NCI-H526 treated with DMSO at 0.1 percent for 48 hours (cell line): ENCODE results near the gene SPATA6.

Experiments used
- DNase-seq: peaks from one replicate; lab custom pipeline; 2025; lab: John Stamatoyannopoulos, UW

SPATA6 gene

GRCh38 chr1:48251821-48252220 is 220.2 kb downstream of the SPATA6 start:
- DNase-seq: no peak

GRCh38 chr1:48251323-48251722 is 220.7 kb downstream of the SPATA6 start:
- no peak for DNase-seq

- no peak for DNase-seq
Observed at GRCh38 chr1:48250572-48250971, 221.4 kb downstream of the SPATA6 start.

- peak; percentile 16 for DNase-seq
Observed at GRCh38 chr1:48249868-48250267, 222.1 kb downstream of the SPATA6 start.

GRCh38 chr1:48248356-48248755 is 223.6 kb downstream of the SPATA6 start:
- no peak for DNase-seq

GRCh38 chr1:48246727-48247126 is 225.3 kb downstream of the SPATA6 start:
- peak; percentile 95 for DNase-seq
